Stimulated activated CD4-positive, alpha-beta T cell treated with anti-CD3 and anti-CD28 coated beads, Interleukin-12 subunit alpha, Interleukin-12 subunit beta, amount 100 ng/mL, for 48 hours (primary cell): Measurements from ENCODE around the gene TNRC6B.
"Not testable (repeated sequence)": the region's sequence is repeated elsewhere in the genome, so short reads cannot be mapped to it uniquely, and the experiment has no call there.

Experiments used
- DNase-seq, 3 donors: peaks; one replicate each; pipeline ENCODE4 v3.0.0-alpha.2; 2020; ENCODE audit warnings: low read depth in 2 of 3, low spot score in 1 of 3

Gene TNRC6B

GRCh38 chr22:40177738-40178416, at the start of gene TNRC6B:
TNRC6B (plus strand) TSS chr22:40177925; CDS start chr22:40178136, 211 bp downstream.
- DNase-seq: peak; percentile 50 to 75 (median 58)

- DNase-seq: no peak
Measured at GRCh38 chr22:40128989-40129388, 48.7 kb upstream of the TNRC6B start.

GRCh38 chr22:40137132-40137531, 40.6 kb upstream of the TNRC6B start:
- no peak for DNase-seq

- DNase-seq: no peak
Measured at GRCh38 chr22:40138866-40139265, 38.9 kb upstream of the TNRC6B start.

GRCh38 chr22:40147388-40148176, 30.1 kb upstream of the TNRC6B start:
- no peak for DNase-seq

GRCh38 chr22:40153192-40153591, 24.5 kb upstream of the TNRC6B start:
- no peak for DNase-seq

- no peak for DNase-seq
Measured at GRCh38 chr22:40153705-40154104, 24.0 kb upstream of the TNRC6B start.

- DNase-seq: no peak
Measured at GRCh38 chr22:40156001-40156516, 21.7 kb upstream of the TNRC6B start.

GRCh38 chr22:40156682-40157081, 21.0 kb upstream of the TNRC6B start:
- not testable (repeated sequence) for DNase-seq

- DNase-seq: no peak
Measured at GRCh38 chr22:40157330-40157945, 20.3 kb upstream of the TNRC6B start.

GRCh38 chr22:40161194-40161593, 16.5 kb upstream of the TNRC6B start:
- no peak for DNase-seq

GRCh38 chr22:40165537-40165936, 12.2 kb upstream of the TNRC6B start:
- not testable (repeated sequence) for DNase-seq

GRCh38 chr22:40175611-40176244, 2.0 kb upstream of the TNRC6B start:
- no peak for DNase-seq

- peak; percentile 67 to 79 (median 73) for DNase-seq
Measured at GRCh38 chr22:40176921-40177737, 596 bp upstream of the TNRC6B start.

GRCh38 chr22:40178417-40179409, 988 bp downstream of the TNRC6B start:
- DNase-seq: peak in 2 of 3 donors; percentile 13 to 20

GRCh38 chr22:40179526-40179925, 1.8 kb downstream of the TNRC6B start:
- no peak for DNase-seq

GRCh38 chr22:40180403-40180802, 2.7 kb downstream of the TNRC6B start:
- DNase-seq: no peak

GRCh38 chr22:40181323-40181722, 3.6 kb downstream of the TNRC6B start:
- DNase-seq: no peak

- DNase-seq: no peak
Measured at GRCh38 chr22:40182231-40182835, 4.6 kb downstream of the TNRC6B start.
